Neuronal stem cell (in vitro differentiated cells): ENCODE data around the gene MPP2.
"Not testable (repeated sequence)": the region's sequence is repeated elsewhere in the genome, so short reads cannot be mapped to it uniquely, and the experiment has no call there.

Experiments
- DNase-seq: peaks from one replicate; pipeline ENCODE4 v3.0.0-alpha.2; 2013; ENCODE audit warnings: low spot score
- H2AFZ ChIP-seq: one replicate; pipeline ENCODE4 v1.6.1; 2013; ENCODE audit warnings: mild to moderate bottlenecking, low read length, inconsistent platforms
- H2AK5ac ChIP-seq: 2 replicates; pipeline ENCODE4 v1.6.1; 2013; ENCODE audit warnings: low read depth, mild to moderate bottlenecking, inconsistent platforms, low read length, moderate library complexity, mixed read lengths
- H2BK120ac ChIP-seq: 2 replicates; pipeline ENCODE4 v1.6.1; 2013; ENCODE audit warnings: low read depth, mild to moderate bottlenecking, inconsistent platforms, low read length, moderate library complexity, mixed read lengths
- H2BK12ac ChIP-seq: one replicate; pipeline ENCODE4 v1.6.1; 2013; ENCODE audit warnings: low read length, inconsistent platforms
- H2BK15ac ChIP-seq: 2 replicates; pipeline ENCODE4 v1.6.1; 2013; ENCODE audit warnings: mild to moderate bottlenecking, low read length, inconsistent platforms, mixed read lengths
- H2BK5ac ChIP-seq: one replicate; pipeline ENCODE4 v1.6.1; 2013; ENCODE audit warnings: inconsistent platforms, mild to moderate bottlenecking, low read length, moderate library complexity
- H3K14ac ChIP-seq: one replicate; pipeline ENCODE4 v1.6.1; 2013; ENCODE audit warnings: low read length, inconsistent platforms
- H3K18ac ChIP-seq: 2 replicates; pipeline ENCODE4 v1.6.1; 2013; ENCODE audit warnings: low read length, inconsistent platforms
- H3K23ac ChIP-seq: 2 replicates; pipeline ENCODE4 v1.6.1; 2013; ENCODE audit warnings: low read depth, mild to moderate bottlenecking, mixed read lengths, low read length, inconsistent platforms; ENCODE audit not compliant: poor library complexity
- H3K27ac ChIP-seq: replicated peaks from 3 replicates; pipeline ENCODE4 v1.5.1; 2013; ENCODE audit warnings: low read length, inconsistent platforms
- H3K27me3 ChIP-seq, 3 experiments: 2 replicates each; pipeline ENCODE4 v1.6.1; 2013; ENCODE audit warnings: low read length in 3 of 3, mild to moderate bottlenecking in 2 of 3, inconsistent platforms in 1 of 3, low read depth in 1 of 3, mixed read lengths in 1 of 3, moderate library complexity in 1 of 3; ENCODE audit not compliant: control insufficient read depth in 3 of 3, insufficient read depth in 3 of 3
- H3K36me3 ChIP-seq, 2 donors: replicated peaks in 1 of 2; 2 replicates each; pipeline ENCODE4 v1.6.1; 2013; ENCODE audit warnings: low read length in 2 of 2; ENCODE audit not compliant: control insufficient read depth in 2 of 2, insufficient read depth in 2 of 2
- H3K4ac ChIP-seq: 2 replicates; pipeline ENCODE4 v1.6.1; 2013; ENCODE audit warnings: inconsistent platforms, mild to moderate bottlenecking, low read length, moderate library complexity
- H3K4me1 ChIP-seq, 2 donors: 1 replicate in 1 of 2; 2 replicates in 1 of 2; pipeline ENCODE4 v1.6.1; 2013; ENCODE audit warnings: low read length in 2 of 2, low read depth in 1 of 2; ENCODE audit not compliant: control insufficient read depth in 2 of 2, insufficient read depth in 1 of 2
- H3K4me2 ChIP-seq: one replicate; pipeline ENCODE4 v1.6.1; 2013; ENCODE audit warnings: mild to moderate bottlenecking, low read length, inconsistent platforms; ENCODE audit not compliant: insufficient read depth, poor library complexity, severe bottlenecking
- H3K4me3 ChIP-seq, 2 donors: 2 replicates each; pipeline ENCODE4 v1.5.1; 2013; ENCODE audit warnings: low read length in 2 of 2, mild to moderate bottlenecking in 2 of 2, inconsistent platforms in 1 of 2, moderate library complexity in 1 of 2
- H3K79me1 ChIP-seq: one replicate; pipeline ENCODE4 v1.6.1; 2013; ENCODE audit warnings: low read depth, mild to moderate bottlenecking, inconsistent platforms, low read length, moderate library complexity
- H3K9ac ChIP-seq: one replicate; pipeline ENCODE4 v1.6.1; 2013; ENCODE audit warnings: mild to moderate bottlenecking, low read depth, low read length, inconsistent platforms; ENCODE audit not compliant: poor library complexity
- H3K9me3 ChIP-seq, 2 donors: replicated peaks in 1 of 2; 2 replicates each; pipeline versions ENCODE3 to v1.6.1; 2013; ENCODE audit warnings: low read length in 2 of 2, mild to moderate bottlenecking in 2 of 2, inconsistent platforms in 1 of 2, low read depth in 1 of 2, mixed read lengths in 1 of 2, moderate library complexity in 1 of 2; ENCODE audit not compliant: control insufficient read depth in 2 of 2, insufficient read depth in 1 of 2
- H4K8ac ChIP-seq: one replicate; pipeline ENCODE4 v1.6.1; 2013; ENCODE audit warnings: low read depth, mild to moderate bottlenecking, inconsistent platforms, low read length, moderate library complexity
- H4K91ac ChIP-seq: one replicate; pipeline ENCODE4 v1.6.1; 2013; ENCODE audit warnings: low read length, low read depth, mild to moderate bottlenecking, inconsistent platforms; ENCODE audit not compliant: poor library complexity
- WGBS, 2 donors: extraction: QIAGEN DNeasy Blood & Tissue Kit; methylation state at CpG; one replicate each; pipeline ENCODE4 v1.1.7; 2013; ENCODE audit warnings: missing lambda C conversion rate in 2 of 2, mixed read lengths in 1 of 2; ENCODE audit not compliant: insufficient read length in 2 of 2, insufficient replicate concordance in 1 of 2; ENCODE audit errors: extremely low coverage in 2 of 2; 5-methylcytosine and 5-hydroxymethylcytosine counted together

The MPP2 gene

DNA sequence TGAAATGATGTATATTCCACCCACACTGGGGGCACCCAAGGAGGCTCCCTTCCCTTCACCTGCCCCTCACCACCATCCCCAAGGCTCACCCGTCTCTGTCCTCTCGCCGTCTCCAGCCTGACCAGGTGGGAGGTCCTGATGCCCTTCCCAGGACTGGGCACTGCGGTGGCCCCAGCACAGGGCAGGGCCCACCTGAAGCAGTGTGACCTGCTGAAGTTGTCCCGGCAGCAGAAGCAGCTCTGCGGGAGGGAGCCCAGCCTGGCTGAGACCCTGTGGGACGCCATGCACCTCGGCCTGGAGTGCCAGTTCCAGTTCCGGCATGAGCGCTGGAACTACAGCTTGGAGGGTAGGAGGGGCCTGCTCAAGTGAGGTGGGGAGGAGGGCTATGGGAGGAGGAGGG lies 25.0 kb upstream of the MPP2 start:
- no peak overlapping the region for H3K14ac ChIP-seq
- H3K4me2 ChIP-seq: no peak overlapping the region
- H3K9me3 ChIP-seq: no peaks in the 10 kb centered on the region
- H2BK12ac ChIP-seq: peak overlapping the region; percentile 52
- no peaks in the 10 kb centered on the region for H3K79me1 ChIP-seq
- peak overlapping the region; percentile 58 for H4K8ac ChIP-seq
- H3K27me3 ChIP-seq: peaks cover 0 to 45% (median 7%) of the 10 kb centered on the region in 3 experiments
- no peak overlapping the region for H3K4ac ChIP-seq
- no peak overlapping the region for H4K91ac ChIP-seq
- no CpG with 5 or more reads among the region's 10 CpGs for WGBS, 2 donors
- no peak overlapping the region for H3K27ac ChIP-seq
- no peak overlapping the region for H2BK5ac ChIP-seq
- H2AK5ac ChIP-seq: peak overlapping the region; percentile 73
- H2BK15ac ChIP-seq: peak overlapping the region; percentile 62
- no peak overlapping the region for H3K4me3 ChIP-seq
- no peak overlapping the region for H3K9ac ChIP-seq
- peak overlapping the region; percentile 44 for H3K23ac ChIP-seq
- H2BK120ac ChIP-seq: no peak overlapping the region
- peak overlapping the region; percentile 11 for H3K18ac ChIP-seq
- DNase-seq: no peak
- H3K4me1 ChIP-seq: peaks cover 0 to 7% of the 10 kb centered on the region in 2 donors
- H2AFZ ChIP-seq: no peak overlapping the region
- no peaks in the 10 kb centered on the region for H3K36me3 ChIP-seq

DNA sequence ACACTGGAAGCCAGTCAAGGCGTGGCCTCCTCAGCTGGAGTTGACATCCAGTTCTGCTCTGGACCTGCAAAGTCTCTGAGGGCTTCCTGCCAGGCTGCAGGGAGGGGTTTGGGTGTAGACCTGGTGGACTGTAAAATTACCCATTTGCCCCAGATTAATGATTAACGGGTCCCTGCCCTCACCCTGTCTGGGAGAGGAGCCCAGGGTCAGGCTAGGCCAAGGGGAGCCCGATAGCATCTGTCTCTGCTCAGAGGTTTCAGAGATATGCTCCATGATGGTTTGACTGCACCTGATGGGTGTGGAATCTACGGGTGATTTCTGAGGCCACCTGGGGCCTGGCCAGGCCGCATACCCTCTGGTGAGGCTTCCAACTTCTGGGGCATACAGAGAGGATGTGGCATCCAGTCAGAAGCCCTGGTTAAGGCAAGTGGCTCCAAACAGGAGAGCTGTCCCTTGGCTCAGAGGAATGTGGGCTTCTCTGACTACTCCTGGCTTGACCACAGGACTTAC lies 23.8 kb upstream of the MPP2 start:
- Histone ChIP-seq H2BK15ac (no peak overlapping the region), H3K18ac (no peak overlapping the region), H3K27ac (no peak overlapping the region), H3K4me3 (no peak overlapping the region), H3K4me1 (peaks cover 0 to 12% of the 10 kb centered on the region in 2 donors), H3K27me3 (peaks cover 0 to 44% (median 14%) of the 10 kb centered on the region in 3 experiments), H3K4me2 (no peak overlapping the region), H2AFZ (no peak overlapping the region), H3K23ac (no peak overlapping the region), H3K14ac (no peak overlapping the region), H3K9ac (no peak overlapping the region), H3K36me3 (no peaks in the 10 kb centered on the region), H3K9me3 (no peaks in the 10 kb centered on the region), H4K91ac (no peak overlapping the region), H2BK12ac (no peak overlapping the region), H3K4ac (no peak overlapping the region), H3K79me1 (no peaks in the 10 kb centered on the region), H2BK120ac (no peak overlapping the region), H2AK5ac (no peak overlapping the region), H4K8ac (no peak overlapping the region), H2BK5ac (no peak overlapping the region)
- no peak for DNase-seq
- WGBS, 2 donors: no CpG with 5 or more reads among the region's 5 CpGs

DNA sequence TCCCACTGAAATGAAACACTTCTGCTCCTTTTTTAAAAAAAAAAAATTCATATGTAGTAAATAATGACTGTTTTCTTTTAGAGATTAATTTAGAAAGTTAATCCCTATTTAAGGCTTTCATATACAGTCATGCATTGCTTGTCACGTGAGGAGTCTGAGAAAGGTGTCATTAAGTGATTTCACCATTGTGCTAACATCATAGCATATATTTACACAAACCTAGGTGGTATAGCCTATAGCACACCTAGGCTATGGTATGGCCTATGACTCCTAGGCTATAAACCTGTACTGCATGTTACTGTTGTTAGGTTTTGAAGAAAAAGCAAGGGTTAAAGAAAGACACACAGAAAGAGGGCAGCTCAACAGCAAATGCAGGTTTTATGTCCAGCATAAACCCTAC lies 21.3 kb upstream of the MPP2 start:
- H3K9me3 ChIP-seq: no peaks in the 10 kb centered on the region
- no peak overlapping the region for H3K27ac ChIP-seq
- H4K8ac ChIP-seq: no peak overlapping the region
- H2BK12ac ChIP-seq: no peak overlapping the region
- no peak overlapping the region for H2BK120ac ChIP-seq
- no peak overlapping the region for H2BK15ac ChIP-seq
- H3K36me3 ChIP-seq: no peaks in the 10 kb centered on the region
- H3K18ac ChIP-seq: no peak overlapping the region
- WGBS, 2 donors: no CpG with 5 or more reads among the region's 1 CpG
- H2AFZ ChIP-seq: no peak overlapping the region
- DNase-seq: no peak
- H4K91ac ChIP-seq: no peak overlapping the region
- H3K27me3 ChIP-seq: peaks cover 0 to 44% (median 14%) of the 10 kb centered on the region in 3 experiments
- no peak overlapping the region for H3K23ac ChIP-seq
- no peak overlapping the region for H3K9ac ChIP-seq
- no peak overlapping the region for H3K4me3 ChIP-seq
- no peak overlapping the region for H3K4me2 ChIP-seq
- no peaks in the 10 kb centered on the region for H3K79me1 ChIP-seq
- no peak overlapping the region for H3K14ac ChIP-seq
- H3K4ac ChIP-seq: no peak overlapping the region
- no peak overlapping the region for H2BK5ac ChIP-seq
- H2AK5ac ChIP-seq: no peak overlapping the region
- peaks cover 0 to 6% of the 10 kb centered on the region in 2 donors for H3K4me1 ChIP-seq

DNA sequence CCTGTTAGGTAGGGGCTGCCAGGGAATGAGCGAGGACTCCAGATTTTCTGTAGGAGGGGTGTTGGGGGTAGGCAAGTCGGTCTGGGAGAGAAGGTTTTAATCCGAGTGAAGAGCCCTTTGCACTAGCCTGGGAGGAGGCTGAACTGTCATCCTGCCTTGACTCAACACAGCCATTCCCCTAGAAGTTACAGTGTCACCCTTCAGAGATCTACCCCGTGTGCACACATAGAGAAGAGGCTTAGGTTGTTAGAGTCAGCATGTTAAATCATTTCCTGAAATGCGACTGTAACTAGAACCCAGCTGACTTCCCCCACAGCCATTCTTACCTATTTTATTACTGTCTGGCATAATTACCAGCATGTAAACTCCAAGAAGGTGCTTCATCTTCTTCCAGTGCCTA lies 20.6 kb upstream of the MPP2 start:
- not testable (repeated sequence) for H3K27ac ChIP-seq, H2BK5ac ChIP-seq, H3K9ac ChIP-seq, H2BK12ac ChIP-seq, H2BK15ac ChIP-seq, H3K36me3 ChIP-seq, H4K91ac ChIP-seq, H2AK5ac ChIP-seq, H4K8ac ChIP-seq, DNase-seq, H2BK120ac ChIP-seq, H3K4me3 ChIP-seq, H3K14ac ChIP-seq, H3K4me2 ChIP-seq, H3K4me1 ChIP-seq, H3K18ac ChIP-seq, H3K4ac ChIP-seq, H3K23ac ChIP-seq, H3K79me1 ChIP-seq, H2AFZ ChIP-seq, H3K9me3 ChIP-seq
- WGBS, 2 donors: no CpG with 5 or more reads among the region's 5 CpGs
- H3K27me3 ChIP-seq: peaks cover 0 to 46% (median 14%) of the 10 kb centered on the region in 3 experiments
